ENCODE measurements around the gene SMPD3.

Gene SMPD3

GRCh38 chr16:68395815-68396214 lies 52.5 kb downstream of the SMPD3 start:
- no peaks in the 10 kb centered on the region for H3K27me3 ChIP-seq (replicated peaks; ENCODE audit: control insufficient read depth, insufficient read depth, low read length)
- TF ChIP-seq, protein P1, sequence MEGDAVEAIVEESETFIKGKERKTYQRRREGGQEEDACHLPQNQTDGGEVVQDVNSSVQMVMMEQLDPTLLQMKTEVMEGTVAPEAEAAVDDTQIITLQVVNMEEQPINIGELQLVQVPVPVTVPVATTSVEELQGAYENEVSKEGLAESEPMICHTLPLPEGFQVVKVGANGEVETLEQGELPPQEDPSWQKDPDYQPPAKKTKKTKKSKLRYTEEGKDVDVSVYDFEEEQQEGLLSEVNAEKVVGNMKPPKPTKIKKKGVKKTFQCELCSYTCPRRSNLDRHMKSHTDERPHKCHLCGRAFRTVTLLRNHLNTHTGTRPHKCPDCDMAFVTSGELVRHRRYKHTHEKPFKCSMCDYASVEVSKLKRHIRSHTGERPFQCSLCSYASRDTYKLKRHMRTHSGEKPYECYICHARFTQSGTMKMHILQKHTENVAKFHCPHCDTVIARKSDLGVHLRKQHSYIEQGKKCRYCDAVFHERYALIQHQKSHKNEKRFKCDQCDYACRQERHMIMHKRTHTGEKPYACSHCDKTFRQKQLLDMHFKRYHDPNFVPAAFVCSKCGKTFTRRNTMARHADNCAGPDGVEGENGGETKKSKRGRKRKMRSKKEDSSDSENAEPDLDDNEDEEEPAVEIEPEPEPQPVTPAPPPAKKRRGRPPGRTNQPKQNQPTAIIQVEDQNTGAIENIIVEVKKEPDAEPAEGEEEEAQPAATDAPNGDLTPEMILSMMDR (IDR thresholded peaks at IDR 0.05; ENCODE audit: insufficient read depth, low read length, poor library complexity, severe bottlenecking): no peak
- no peaks in the 10 kb centered on the region for H3K36me3 ChIP-seq (ENCODE audit: control insufficient read depth, insufficient read depth, low read length)
- no peak overlapping the region for H3K4me3 ChIP-seq (replicated peaks; ENCODE audit: low read depth, low read length)
- no peak for DNase-seq (ENCODE audit: extremely low read depth, insufficient read length)

- H3K27me3 ChIP-seq (replicated peaks; ENCODE audit: control insufficient read depth, insufficient read depth, low read length): no peaks in the 10 kb centered on the region
- DNase-seq (ENCODE audit: extremely low read depth, insufficient read length): no peak
- H3K4me3 ChIP-seq (replicated peaks; ENCODE audit: low read depth, low read length): no peak overlapping the region
- no peaks in the 10 kb centered on the region for H3K36me3 ChIP-seq (ENCODE audit: control insufficient read depth, insufficient read depth, low read length)
- TF ChIP-seq, protein P1 (IDR thresholded peaks at IDR 0.05; ENCODE audit: insufficient read depth, low read length, poor library complexity, severe bottlenecking): no peak
Observed at GRCh38 chr16:68395167-68395786, 53.0 kb downstream of the SMPD3 start.

DNA sequence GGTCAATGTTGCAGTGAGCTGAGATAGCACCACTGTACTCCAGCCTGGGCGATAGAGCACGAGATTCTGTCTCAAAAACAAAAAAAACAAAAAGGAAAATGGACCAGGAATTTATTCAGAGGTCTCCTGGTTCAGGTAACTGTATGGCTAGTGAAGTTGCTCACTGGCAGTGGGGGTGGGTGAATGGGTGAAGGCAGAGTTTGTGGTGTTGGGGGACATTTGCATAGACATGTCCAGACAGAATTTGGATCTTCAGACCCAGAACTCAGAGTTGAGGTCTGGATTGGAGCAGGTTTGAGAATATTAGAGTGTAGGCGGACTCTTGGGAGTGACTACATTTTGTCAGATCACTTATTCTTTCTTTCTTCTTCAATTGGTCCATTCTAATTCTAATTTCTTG lies 55.0 kb downstream of the SMPD3 start:
- no peaks in the 10 kb centered on the region for H3K36me3 ChIP-seq (ENCODE audit: control insufficient read depth, insufficient read depth, low read length)
- H3K27me3 ChIP-seq (replicated peaks; ENCODE audit: control insufficient read depth, insufficient read depth, low read length): no peaks in the 10 kb centered on the region
- H3K4me3 ChIP-seq (replicated peaks; ENCODE audit: low read depth, low read length): no peak overlapping the region
- no peak for DNase-seq (ENCODE audit: extremely low read depth, insufficient read length)
- TF ChIP-seq, protein P1 (IDR thresholded peaks at IDR 0.05; ENCODE audit: insufficient read depth, low read length, poor library complexity, severe bottlenecking): no peak

- no peaks in the 10 kb centered on the region for H3K36me3 ChIP-seq (ENCODE audit: control insufficient read depth, insufficient read depth, low read length)
- TF ChIP-seq, protein P1 (IDR thresholded peaks at IDR 0.05; ENCODE audit: insufficient read depth, low read length, poor library complexity, severe bottlenecking): no peak
Observed at GRCh38 chr16:68389750-68390371, 58.4 kb downstream of the SMPD3 start.

DNA sequence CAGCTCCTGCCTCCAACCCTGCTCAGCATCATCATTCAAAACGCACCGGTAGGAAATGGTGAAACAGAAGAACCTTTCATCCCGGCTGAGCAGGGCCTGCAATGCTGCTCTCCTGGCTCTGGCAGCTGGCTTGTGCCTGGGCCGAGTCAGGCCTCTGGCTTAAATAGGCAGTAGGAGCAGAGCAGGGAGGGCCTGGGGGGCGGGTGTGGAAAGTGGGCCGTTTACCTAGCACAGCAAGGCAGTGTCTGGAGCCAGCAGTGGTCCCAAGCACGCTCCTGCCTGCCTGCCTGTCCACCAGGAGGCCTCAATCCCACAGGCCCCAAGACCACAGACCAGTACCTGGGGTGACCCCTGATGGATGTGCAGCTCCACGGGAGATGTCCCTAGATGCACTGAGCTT lies 59.3 kb downstream of the SMPD3 start:
- no peak for DNase-seq (ENCODE audit: extremely low read depth, insufficient read length)
- TF ChIP-seq, protein P1 (IDR thresholded peaks at IDR 0.05; ENCODE audit: insufficient read depth, low read length, poor library complexity, severe bottlenecking): no peak
- H3K36me3 ChIP-seq (ENCODE audit: control insufficient read depth, insufficient read depth, low read length): no peaks in the 10 kb centered on the region
- H3K4me3 ChIP-seq (replicated peaks; ENCODE audit: low read depth, low read length): no peak overlapping the region
- H3K27me3 ChIP-seq (replicated peaks; ENCODE audit: control insufficient read depth, insufficient read depth, low read length): no peaks in the 10 kb centered on the region

More at GRCh38 chr16:68389750-68390371, 58.4 kb downstream of the SMPD3 start:
- no peak for DNase-seq (ENCODE audit: extremely low read depth, insufficient read length)
- H3K4me3 ChIP-seq (replicated peaks; ENCODE audit: low read depth, low read length): no peak overlapping the region
- no peaks in the 10 kb centered on the region for H3K27me3 ChIP-seq (replicated peaks; ENCODE audit: control insufficient read depth, insufficient read depth, low read length)

Measured in GM06990 (cell line).